Epithelial cell of proximal tubule (primary cell): ENCODE results near the gene SLC9A8. TPM values are rescaled to one million over a fixed set of nuclear protein-coding genes. Genes with fewer than 3 reads are reported as not detected.

Experiments
- DNase-seq: peaks from one replicate; pipeline ENCODE4 v3.0.0-alpha.2; 2011; ENCODE audit warnings: low read depth
- H3K4me3 ChIP-seq: 2 replicates; pipeline ENCODE4 v1.5.1; 2011; ENCODE audit warnings: low read depth, mild to moderate bottlenecking, low read length
- total RNA-seq: library from RNA; depleted of rRNA; stranded (reverse); fragments of >200 nt; gene quantifications from 2 replicates; pipeline ENCODE4 v1.2.3, GENCODE V29; 2015
- TF ChIP-seq, protein P1 (sequence below): conservative IDR thresholded peaks from 2 replicates; pipeline ENCODE4 v1.5.1; 2012; ENCODE audit warnings: low read depth, mild to moderate bottlenecking, low read length

Gene SLC9A8
- total RNA-seq, 1 donor from 2014 or later = 4.2 TPM

DNA sequence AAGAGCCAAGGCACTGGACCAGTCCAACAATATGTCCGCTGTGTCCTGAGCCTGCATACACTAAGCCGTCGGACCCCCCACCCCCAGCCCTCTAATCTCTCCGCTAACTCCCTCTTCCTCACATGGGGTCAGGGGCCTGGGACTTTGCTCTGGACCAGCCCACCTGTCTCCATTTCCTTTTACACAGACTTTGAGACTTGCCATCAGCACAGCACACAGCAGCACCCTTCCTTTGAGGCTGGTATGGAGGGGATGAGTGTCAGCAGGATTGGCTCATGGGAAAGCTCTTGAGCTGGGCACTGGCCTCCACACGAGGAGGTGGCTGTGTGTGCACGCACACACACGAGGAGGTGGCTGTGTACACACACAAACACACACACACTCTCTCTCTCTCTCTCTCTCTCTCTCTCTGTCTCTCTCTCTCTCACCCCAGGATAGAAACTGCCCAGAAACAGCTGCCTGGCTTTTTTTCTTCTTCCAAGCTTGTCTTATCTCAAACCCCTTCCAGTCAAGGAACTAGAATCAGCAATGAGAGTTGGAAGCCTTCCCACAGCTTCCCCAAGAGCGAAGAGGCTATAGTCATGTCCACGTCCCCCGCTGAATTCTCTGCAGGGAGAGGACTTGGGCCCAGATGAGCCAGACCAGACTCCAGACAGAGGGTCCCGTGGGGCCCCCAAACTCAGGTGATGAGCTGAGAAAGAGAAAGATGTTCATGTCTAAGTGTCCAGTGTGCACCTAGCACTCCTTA is 18.6 kb downstream of the SLC9A8 start:
- TF ChIP-seq, protein P1, sequence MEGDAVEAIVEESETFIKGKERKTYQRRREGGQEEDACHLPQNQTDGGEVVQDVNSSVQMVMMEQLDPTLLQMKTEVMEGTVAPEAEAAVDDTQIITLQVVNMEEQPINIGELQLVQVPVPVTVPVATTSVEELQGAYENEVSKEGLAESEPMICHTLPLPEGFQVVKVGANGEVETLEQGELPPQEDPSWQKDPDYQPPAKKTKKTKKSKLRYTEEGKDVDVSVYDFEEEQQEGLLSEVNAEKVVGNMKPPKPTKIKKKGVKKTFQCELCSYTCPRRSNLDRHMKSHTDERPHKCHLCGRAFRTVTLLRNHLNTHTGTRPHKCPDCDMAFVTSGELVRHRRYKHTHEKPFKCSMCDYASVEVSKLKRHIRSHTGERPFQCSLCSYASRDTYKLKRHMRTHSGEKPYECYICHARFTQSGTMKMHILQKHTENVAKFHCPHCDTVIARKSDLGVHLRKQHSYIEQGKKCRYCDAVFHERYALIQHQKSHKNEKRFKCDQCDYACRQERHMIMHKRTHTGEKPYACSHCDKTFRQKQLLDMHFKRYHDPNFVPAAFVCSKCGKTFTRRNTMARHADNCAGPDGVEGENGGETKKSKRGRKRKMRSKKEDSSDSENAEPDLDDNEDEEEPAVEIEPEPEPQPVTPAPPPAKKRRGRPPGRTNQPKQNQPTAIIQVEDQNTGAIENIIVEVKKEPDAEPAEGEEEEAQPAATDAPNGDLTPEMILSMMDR = no peak
- DNase-seq = no peak
- H3K4me3 ChIP-seq = no peak overlapping the region

DNA sequence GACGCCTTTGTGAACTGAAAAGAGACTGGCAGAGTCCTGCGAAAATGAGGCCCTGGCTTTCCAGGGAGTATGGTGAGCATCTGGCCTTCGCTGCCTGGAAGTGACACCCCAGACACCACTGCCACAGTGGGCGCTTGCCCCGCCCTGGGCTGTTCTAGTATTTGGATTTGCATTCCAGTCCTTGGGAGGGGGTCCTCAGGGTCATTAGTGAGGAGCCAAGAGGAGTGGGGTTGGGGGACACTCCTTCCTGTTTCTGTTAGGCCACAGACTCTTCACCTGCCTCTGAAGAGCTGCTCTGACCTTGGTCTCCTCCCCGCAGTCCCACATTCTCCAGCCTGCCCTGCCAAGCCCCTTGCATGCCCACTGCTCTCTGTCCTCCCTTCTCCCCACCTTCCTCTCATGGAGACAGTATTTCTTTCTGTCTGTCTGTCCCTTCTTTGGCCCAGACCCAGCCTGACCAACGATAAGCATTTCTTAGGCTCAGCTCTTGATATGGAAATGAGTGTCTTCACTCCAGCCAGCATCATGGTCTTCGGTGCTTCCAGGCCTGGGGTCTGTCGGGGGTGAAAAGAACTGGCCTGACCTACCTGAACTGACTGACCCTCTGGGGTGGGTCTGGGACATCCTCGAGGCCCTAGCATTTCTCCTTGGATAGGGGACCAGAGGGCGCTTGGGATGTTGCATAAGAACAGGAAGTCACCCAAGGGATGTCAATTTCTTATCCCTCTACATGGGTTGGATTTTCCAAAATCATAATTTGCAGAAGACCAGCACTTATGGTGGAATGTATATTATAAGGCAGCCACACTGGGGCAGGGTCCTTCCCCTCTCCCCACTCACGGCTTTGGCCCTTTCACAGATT is 19.4 kb downstream of the SLC9A8 start:
- no peak for DNase-seq
- no peak overlapping the region for H3K4me3 ChIP-seq
- TF ChIP-seq, protein P1 = no peak

DNA sequence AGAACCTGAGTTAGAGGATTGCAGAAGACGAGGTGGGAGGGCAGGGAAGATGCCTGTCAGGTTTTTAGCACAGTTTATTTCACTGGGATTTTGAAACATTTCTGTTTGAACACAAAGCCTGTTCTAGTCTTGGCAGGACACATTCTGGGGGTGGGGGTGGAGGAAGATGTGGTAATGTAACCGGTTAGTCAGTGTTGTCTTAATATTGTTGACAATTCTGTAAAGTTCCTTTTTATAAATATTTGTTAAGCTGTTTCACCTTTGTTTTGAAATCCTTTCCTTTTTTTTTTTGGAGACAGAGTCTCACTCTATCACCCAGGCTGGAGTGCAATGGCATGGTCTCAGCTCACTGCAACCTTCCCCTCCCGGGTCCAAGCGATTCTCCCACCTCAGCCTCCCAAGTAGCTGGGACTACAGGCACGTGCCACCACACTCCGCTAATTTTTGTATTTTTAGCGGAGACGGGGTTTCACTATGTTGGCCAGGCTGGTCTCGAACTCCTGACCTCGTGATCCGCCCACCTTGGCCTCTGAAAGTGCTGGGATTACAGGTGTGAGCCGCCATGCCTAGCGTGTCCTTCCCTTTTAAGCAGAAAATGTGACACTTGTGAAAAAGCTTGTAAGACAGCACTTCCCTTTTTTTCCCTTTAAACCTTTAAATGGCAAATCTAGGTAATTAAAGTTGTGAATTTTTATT is 20.2 kb downstream of the SLC9A8 start:
- no peak for DNase-seq
- TF ChIP-seq, protein P1 = no peak
- H3K4me3 ChIP-seq = no peak overlapping the region

DNA sequence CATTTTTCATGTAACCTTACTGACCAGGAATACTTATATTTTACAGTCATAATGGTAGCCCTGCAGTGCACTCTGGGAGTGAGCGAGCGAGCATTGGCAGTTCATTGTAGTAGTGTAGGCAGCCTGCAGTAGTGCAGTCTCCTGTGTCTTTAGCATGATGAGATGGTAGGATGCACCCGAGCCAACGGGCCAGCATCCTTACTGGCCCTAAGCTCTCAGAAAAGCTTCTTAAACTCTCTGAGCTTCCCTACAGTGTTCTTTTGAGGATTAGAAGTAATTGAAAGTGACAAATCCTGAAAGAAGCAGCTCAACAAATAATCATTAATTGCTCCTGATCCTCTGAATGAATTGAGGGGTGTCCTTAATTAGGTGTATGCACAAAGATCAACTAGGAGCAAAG is 20.9 kb downstream of the SLC9A8 start:
- no peak for DNase-seq
- TF ChIP-seq, protein P1 = no peak
- no peak overlapping the region for H3K4me3 ChIP-seq

DNA sequence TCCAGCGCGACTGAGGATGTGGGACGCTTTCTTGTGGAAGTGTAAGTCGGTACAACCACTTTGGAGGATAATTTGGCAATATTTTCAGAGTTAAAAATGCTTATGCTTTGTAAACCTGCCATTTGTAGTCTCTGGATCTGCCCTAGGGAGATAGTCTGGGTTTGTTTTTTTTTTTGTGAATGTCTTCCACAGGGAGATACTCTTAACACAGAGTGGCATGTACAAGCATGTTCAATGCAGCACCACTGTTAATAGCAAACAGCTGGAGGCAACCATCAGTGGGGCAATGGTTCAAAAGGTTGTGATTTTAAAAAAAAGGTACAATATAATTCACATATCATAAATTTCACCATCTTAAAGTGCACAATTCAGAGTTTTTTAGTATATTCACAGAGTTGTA is 22.4 kb downstream of the SLC9A8 start:
- DNase-seq = no peak
- TF ChIP-seq, protein P1 = no peak
- no peak overlapping the region for H3K4me3 ChIP-seq

DNA sequence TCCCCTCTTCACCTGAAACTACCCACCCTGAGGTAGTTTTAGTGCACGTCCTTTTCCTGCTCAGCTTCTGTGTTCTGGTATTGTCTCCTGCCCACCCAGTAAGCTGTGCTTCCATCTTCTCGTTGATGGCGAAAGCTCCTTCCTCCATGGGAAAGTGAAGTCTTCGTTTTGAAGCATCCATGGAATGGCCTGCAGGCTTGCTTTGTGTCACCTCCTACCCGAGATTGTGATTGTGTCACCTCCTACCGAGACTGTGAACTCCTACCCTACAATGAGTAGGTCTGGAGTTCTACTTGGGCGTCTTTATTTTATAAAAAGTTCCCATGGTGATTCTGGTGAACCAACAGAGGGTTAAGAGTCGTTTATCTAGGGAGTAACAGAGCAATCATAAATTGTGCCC is 25.9 kb downstream of the SLC9A8 start:
- DNase-seq = no peak
- no peak overlapping the region for H3K4me3 ChIP-seq
- TF ChIP-seq, protein P1 = no peak
